ENCODE data around the gene DOCK3. TPM values are rescaled to one million over a fixed set of nuclear protein-coding genes. Genes with fewer than 3 reads are reported as not detected.
"Not testable (repeated sequence)": the region's sequence is repeated elsewhere in the genome, so short reads cannot be mapped to it uniquely, and the experiment has no call there.

DOCK3 gene
- total RNA-seq, 1 donor from 2014 or later = under 0.01 TPM

- FAIRE-seq = no peak
- Histone ChIP-seq H3K4me3 (ENCODE audit: low read depth, low read length) (no peak overlapping the region), H3K27me3 (ENCODE audit: control insufficient read depth, insufficient read depth, low read length) (no peaks in the 10 kb centered on the region), H3K36me3 (ENCODE audit: control insufficient read depth, insufficient read depth, low read length) (no peaks in the 10 kb centered on the region)
- no peak for TF ChIP-seq CTCF (IDR thresholded peaks at IDR 0.05; ENCODE audit: insufficient read depth, low read length, severe bottlenecking)
- no peak for DNase-seq (ENCODE audit: low read depth)
Measured at GRCh38 chr3:50873376-50874157, 198.8 kb downstream of the DOCK3 start.

DNA sequence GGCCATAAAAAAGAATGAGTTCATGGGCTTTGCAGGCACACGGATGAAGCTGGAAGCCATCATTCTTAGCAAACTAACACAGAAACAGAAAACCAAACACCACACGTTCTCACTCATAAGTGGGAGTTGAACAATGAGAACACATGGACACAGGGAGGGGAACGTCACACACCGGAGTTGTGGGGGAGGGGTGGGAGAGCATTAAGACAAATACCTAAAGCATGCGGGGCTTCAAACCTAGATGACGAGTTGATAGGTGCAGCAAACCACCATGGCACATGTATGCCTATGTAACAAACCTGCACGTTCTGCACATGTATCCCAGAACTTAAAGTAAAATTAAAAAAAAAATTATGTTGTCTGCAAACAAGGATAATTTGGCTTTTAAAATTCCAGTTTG lies 200.1 kb downstream of the DOCK3 start:
- FAIRE-seq; DNase-seq (ENCODE audit: low read depth); H3K4me3 ChIP-seq (ENCODE audit: low read depth, low read length); H3K36me3 ChIP-seq (ENCODE audit: control insufficient read depth, insufficient read depth, low read length); H3K27me3 ChIP-seq (ENCODE audit: control insufficient read depth, insufficient read depth, low read length): not testable (repeated sequence)

DNA sequence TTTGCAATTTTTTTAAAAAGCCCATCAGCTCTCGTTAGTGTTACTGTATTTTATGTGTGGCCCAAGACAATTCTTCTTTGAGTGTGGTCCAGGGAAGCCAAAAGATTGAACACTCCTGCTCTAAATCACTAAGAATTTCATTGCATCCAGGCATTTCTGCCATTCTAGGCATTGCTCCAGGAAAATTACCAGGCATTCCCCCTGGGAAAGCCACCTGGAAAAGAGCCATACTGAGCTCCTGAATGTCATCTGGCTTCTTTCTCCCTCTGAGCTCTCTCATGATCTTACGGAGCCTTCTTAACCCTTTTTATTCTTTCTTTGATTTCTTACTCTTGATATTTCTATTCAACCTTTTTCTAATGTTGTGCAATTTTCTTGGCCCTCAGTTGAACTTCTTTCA lies 202.2 kb downstream of the DOCK3 start:
- DNase-seq (ENCODE audit: low read depth) (no peak), FAIRE-seq (no peak)
- no peaks in the 10 kb centered on the region for H3K36me3 ChIP-seq (ENCODE audit: control insufficient read depth, insufficient read depth, low read length)
- no peak overlapping the region for H3K4me3 ChIP-seq (ENCODE audit: low read depth, low read length)
- no peak for TF ChIP-seq CTCF (IDR thresholded peaks at IDR 0.05; ENCODE audit: insufficient read depth, low read length, severe bottlenecking)
- H3K27me3 ChIP-seq (ENCODE audit: control insufficient read depth, insufficient read depth, low read length) = no peaks in the 10 kb centered on the region

- FAIRE-seq; H3K36me3 ChIP-seq (ENCODE audit: control insufficient read depth, insufficient read depth, low read length); H3K4me3 ChIP-seq (ENCODE audit: low read depth, low read length); H3K27me3 ChIP-seq (ENCODE audit: control insufficient read depth, insufficient read depth, low read length); DNase-seq (ENCODE audit: low read depth): not testable (repeated sequence)
Measured at GRCh38 chr3:50882733-50883132, 208.0 kb downstream of the DOCK3 start.

GRCh38 chr3:50883755-50884154 lies 209.0 kb downstream of the DOCK3 start:
- no peak for TF ChIP-seq CTCF (IDR thresholded peaks at IDR 0.05; ENCODE audit: insufficient read depth, low read length, severe bottlenecking)
- no peak for DNase-seq (ENCODE audit: low read depth)
- no peak overlapping the region for H3K4me3 ChIP-seq (ENCODE audit: low read depth, low read length)
- no peak for FAIRE-seq
- no peaks in the 10 kb centered on the region for H3K36me3 ChIP-seq (ENCODE audit: control insufficient read depth, insufficient read depth, low read length)
- no peaks in the 10 kb centered on the region for H3K27me3 ChIP-seq (ENCODE audit: control insufficient read depth, insufficient read depth, low read length)

DNA sequence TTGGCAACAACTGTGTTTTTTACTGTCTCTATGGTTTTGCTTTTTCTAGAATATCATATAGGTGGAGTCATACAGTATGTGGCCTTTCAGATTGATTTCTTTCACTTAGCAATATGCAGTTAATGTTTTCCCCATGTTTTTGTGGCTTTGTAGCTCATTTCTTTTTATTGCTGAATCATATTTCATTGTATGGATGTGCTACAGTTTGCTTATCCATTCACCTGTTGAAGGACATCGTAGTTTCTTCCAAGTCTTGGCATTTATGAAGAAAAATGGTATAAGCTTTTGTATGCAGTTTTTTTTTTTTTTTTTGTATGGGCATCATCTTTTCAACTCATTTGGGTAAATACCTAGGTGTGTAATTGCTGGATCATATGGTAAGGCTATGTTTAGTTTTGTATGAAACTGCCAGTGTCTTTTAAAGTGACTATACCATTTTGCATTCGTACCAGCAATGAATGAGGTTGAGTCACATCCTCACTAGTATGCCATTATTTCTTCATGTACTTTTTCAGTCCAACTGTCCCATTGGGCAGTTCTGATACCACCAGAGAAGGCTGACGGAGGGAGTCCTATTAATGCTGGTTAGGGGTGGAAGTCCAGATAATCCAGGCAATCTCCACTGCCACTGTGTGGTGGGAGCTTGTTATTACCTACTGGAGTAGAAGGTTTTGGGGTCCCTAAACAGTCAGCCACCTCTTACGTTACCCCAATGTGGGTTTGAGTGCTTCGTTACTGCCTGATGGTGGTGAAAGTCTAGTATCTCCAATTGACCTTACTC lies 210.5 kb downstream of the DOCK3 start:
- FAIRE-seq (no peak), DNase-seq (ENCODE audit: low read depth) (peak; percentile 3)

More for the DNA sequence above, 210.5 kb downstream of the DOCK3 start:
- Histone ChIP-seq H3K27me3 (ENCODE audit: control insufficient read depth, insufficient read depth, low read length) (no peaks in the 10 kb centered on the region), H3K4me3 (ENCODE audit: low read depth, low read length) (no peak overlapping the region), H3K36me3 (ENCODE audit: control insufficient read depth, insufficient read depth, low read length) (no peaks in the 10 kb centered on the region)
- no peak for TF ChIP-seq CTCF (IDR thresholded peaks at IDR 0.05; ENCODE audit: insufficient read depth, low read length, severe bottlenecking)

Measured in bronchial epithelial cell (primary cell).